Measurements from ENCODE around the gene CEACAM5.

The CEACAM5 gene

DNA sequence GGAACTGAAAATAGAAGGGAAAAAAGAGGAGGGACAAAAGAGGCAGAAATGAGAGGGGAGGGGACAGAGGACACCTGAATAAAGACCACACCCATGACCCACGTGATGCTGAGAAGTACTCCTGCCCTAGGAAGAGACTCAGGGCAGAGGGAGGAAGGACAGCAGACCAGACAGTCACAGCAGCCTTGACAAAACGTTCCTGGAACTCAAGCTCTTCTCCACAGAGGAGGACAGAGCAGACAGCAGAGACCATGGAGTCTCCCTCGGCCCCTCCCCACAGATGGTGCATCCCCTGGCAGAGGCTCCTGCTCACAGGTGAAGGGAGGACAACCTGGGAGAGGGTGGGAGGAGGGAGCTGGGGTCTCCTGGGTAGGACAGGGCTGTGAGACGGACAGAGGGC lies at the start of gene CEACAM5:
TSS of gene CEACAM5 (plus strand) at position 146 of the 400 bp plus-strand sequence. CDS start at position 252, 106 bp downstream.
- no peak for ATAC-seq

- ATAC-seq, result no peak
Measured at GRCh38 chr19:41666075-41666474, 42.4 kb upstream of the CEACAM5 start.

DNA sequence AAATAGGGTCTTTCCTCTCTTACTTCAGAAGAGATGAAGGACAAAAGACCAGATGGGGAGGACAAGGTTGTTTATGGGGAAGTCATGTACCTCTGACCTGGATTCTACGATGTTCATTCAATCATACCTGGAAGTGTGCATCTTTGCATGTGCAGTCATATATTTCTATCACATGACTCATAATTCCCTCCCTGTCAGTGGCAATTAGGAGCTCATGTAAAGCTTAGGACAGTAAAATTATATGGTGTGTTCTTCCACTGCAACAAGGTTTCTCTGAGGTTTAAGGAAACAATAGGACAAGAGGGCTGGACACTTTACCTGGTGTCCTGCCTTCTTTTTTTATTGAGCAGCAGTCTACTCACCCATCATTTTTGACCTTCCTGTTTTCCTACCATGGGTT lies 40.1 kb upstream of the CEACAM5 start:
- ATAC-seq, result no peak

- ATAC-seq, result no peak
Measured at GRCh38 chr19:41670755-41671154, 37.7 kb upstream of the CEACAM5 start.

DNA sequence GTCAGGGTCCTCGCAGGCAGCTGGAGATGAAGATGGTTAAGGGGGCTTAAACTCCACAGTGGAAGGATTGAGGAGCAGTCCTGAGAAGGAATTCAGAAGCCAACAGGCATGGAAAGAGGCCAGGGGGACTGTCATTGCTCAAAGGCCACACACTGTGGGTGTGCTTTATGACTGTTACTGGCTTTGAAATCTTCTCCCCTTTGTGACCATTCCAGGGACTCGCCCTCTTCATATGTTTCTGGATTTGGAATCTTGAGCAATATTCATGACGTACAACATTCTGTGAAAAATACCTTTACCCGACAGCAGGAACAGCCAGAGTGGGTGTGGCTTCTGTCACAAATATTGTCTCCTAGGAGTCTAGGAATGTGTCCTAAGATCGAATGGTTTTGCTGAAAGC lies 36.9 kb upstream of the CEACAM5 start:
- ATAC-seq, result no peak

- no peak for ATAC-seq
Measured at GRCh38 chr19:41682437-41682836, 26.0 kb upstream of the CEACAM5 start.

DNA sequence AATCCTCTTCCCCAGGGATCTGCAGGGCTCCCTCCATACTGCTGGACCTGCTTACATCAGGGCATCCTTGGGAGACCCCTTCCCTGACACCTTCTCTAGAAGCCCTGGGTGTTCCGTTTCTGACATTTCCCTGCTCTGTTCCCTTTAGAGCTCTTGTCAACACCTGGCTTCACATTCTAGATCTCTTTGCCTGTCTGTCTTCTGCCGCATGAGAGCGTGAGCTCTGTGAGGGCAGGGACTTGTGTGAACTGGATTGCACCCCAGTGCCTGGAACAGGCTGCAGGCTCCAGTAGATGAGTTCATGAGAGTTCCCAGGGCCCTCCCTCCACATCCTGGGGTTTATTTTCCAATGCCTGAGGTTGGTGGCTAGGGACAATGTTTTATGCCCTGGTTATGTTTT lies 21.0 kb upstream of the CEACAM5 start:
- no peak for ATAC-seq

GRCh38 chr19:41688098-41688497 lies 20.3 kb upstream of the CEACAM5 start, which contains the start of gene CEACAM7:
CEACAM7 (minus strand) TSS chr19:41688270; CDS start chr19:41688165, 105 bp downstream.
- ATAC-seq, result no peak

DNA sequence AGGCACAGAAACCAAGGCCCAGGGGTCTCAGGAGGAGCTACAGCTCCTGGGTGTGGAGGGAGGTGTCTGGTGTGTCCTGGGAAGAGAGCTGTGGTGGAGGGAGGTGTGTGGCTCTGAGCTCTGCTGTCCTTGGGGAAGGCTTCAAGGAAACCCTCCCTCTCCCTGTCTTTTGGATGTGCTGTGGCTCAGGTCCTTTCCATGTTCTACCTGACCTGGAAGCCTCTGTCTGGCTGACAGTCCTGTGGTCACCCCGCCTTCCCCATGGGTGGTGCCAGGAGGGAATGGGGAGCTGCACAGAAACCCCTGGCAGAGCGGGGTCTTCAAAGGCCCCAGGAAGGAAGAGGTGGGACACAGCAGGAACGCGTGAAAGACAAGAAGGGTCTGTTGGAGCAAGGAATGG lies 19.7 kb upstream of the CEACAM5 start:
- ATAC-seq, result no peak

GRCh38 chr19:41689993-41690800 lies 18.2 kb upstream of the CEACAM5 start:
- ATAC-seq, result no peak

- no peak for ATAC-seq
Measured at GRCh38 chr19:41690801-41691065, 17.7 kb upstream of the CEACAM5 start.

- peak; percentile 24 to 35 for ATAC-seq
Measured at GRCh38 chr19:41691268-41691970, 17.0 kb upstream of the CEACAM5 start.

DNA sequence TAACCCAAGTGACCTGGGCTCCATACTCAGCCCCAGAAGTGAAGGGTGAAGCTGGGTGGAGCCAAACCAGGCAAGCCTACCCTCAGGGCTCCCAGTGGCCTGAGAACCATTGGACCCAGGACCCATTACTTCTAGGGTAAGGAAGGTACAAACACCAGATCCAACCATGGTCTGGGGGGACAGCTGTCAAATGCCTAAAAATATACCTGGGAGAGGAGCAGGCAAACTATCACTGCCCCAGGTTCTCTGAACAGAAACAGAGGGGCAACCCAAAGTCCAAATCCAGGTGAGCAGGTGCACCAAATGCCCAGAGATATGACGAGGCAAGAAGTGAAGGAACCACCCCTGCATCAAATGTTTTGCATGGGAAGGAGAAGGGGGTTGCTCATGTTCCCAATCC lies 14.2 kb upstream of the CEACAM5 start:
- no peak for ATAC-seq

DNA sequence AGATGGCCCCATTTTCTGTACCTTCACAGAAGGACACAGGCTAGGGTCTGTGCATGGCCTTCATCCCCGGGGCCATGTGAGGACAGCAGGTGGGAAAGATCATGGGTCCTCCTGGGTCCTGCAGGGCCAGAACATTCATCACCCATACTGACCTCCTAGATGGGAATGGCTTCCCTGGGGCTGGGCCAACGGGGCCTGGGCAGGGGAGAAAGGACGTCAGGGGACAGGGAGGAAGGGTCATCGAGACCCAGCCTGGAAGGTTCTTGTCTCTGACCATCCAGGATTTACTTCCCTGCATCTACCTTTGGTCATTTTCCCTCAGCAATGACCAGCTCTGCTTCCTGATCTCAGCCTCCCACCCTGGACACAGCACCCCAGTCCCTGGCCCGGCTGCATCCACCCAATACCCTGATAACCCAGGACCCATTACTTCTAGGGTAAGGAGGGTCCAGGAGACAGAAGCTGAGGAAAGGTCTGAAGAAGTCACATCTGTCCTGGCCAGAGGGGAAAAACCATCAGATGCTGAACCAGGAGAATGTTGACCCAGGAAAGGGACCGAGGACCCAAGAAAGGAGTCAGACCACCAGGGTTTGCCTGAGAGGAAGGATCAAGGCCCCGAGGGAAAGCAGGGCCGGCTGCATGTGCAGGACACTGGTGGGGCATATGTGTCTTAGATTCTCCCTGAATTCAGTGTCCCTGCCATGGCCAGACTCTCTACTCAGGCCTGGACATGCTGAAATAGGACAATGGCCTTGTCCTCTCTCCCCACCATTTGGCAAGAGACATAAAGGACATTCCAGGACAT lies 13.4 kb upstream of the CEACAM5 start:
- ATAC-seq, result no peak

- ATAC-seq, result no peak
Measured at GRCh38 chr19:41695745-41696144, 12.7 kb upstream of the CEACAM5 start.

DNA sequence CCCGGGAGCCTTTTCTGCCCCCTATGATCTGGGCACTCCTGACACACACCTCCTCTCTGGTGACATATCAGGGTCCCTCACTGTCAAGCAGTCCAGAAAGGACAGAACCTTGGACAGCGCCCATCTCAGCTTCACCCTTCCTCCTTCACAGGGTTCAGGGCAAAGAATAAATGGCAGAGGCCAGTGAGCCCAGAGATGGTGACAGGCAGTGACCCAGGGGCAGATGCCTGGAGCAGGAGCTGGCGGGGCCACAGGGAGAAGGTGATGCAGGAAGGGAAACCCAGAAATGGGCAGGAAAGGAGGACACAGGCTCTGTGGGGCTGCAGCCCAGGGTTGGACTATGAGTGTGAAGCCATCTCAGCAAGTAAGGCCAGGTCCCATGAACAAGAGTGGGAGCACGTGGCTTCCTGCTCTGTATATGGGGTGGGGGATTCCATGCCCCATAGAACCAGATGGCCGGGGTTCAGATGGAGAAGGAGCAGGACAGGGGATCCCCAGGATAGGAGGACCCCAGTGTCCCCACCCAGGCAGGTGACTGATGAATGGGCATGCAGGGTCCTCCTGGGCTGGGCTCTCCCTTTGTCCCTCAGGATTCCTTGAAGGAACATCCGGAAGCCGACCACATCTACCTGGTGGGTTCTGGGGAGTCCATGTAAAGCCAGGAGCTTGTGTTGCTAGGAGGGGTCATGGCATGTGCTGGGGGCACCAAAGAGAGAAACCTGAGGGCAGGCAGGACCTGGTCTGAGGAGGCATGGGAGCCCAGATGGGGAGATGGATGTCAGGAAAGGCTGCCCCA lies 11.8 kb upstream of the CEACAM5 start:
- no peak for ATAC-seq

DNA sequence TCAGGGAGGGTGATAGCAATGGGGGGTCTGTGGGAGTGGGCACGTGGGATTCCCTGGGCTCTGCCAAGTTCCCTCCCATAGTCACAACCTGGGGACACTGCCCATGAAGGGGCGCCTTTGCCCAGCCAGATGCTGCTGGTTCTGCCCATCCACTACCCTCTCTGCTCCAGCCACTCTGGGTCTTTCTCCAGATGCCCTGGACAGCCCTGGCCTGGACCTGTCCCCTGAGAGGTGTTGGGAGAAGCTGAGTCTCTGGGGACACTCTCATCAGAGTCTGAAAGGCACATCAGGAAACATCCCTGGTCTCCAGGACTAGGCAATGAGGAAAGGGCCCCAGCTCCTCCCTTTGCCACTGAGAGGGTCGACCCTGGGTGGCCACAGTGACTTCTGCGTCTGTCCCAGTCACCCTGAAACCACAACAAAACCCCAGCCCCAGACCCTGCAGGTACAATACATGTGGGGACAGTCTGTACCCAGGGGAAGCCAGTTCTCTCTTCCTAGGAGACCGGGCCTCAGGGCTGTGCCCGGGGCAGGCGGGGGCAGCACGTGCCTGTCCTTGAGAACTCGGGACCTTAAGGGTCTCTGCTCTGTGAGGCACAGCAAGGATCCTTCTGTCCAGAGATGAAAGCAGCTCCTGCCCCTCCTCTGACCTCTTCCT lies 11.1 kb upstream of the CEACAM5 start:
- no peak for ATAC-seq

GRCh38 chr19:41698746-41699230 lies 9.6 kb upstream of the CEACAM5 start:
- ATAC-seq, result no peak

- ATAC-seq, result no peak
Measured at GRCh38 chr19:41699231-41699967, 9.0 kb upstream of the CEACAM5 start.

DNA sequence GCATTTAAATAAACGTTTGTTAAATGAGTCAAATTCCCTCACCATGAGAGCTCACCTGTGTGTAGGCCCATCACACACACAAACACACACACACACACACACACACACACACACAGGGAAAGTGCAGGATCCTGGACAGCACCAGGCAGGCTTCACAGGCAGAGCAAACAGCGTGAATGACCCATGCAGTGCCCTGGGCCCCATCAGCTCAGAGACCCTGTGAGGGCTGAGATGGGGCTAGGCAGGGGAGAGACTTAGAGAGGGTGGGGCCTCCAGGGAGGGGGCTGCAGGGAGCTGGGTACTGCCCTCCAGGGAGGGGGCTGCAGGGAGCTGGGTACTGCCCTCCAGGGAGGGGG lies 8.5 kb upstream of the CEACAM5 start:
- no peak for ATAC-seq

Measured in activated CD4-positive, CD25-positive, alpha-beta regulatory T cell treated with anti-CD3 and anti-CD28 coated beads, Interleukin-2, amount 50 U/mL, for 24 hours (primary cell).